ENCODE measurements around the gene CACNA2D3. TPM values are rescaled to one million over a fixed set of nuclear protein-coding genes. Genes with fewer than 3 reads are reported as not detected.

Gene CACNA2D3
- total and polyA plus RNA-seq, 7 experiments from 2014 or later = 0.27 to 4.1 TPM; not detected in 5

DNA sequence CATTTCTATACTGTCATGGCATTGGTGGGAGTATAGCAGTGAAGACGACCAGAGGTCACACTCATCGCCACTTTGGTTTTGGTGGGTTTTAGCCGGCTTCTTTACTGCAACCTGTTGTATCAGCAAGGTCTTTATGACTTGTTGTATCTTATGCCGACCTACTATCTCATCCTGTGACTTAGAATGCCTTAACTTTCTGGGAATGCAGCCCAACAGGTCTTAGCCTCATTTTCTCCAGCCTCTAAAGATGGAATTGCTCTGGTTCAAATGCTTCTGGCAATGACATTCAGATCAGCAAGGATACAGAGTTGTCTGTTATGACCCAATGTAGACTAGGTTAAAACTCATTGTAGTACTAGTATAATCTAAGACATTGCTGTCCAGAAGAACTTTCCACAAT is 860.5 kb downstream of the CACNA2D3 start:
- no peak for ATAC-seq
- POLR2A ChIA-PET = no interaction called here
- no peaks in the 10 kb centered on the region for H3K9me3 ChIP-seq (ENCODE audit: control insufficient read depth in 2 of 3, low read length in 3 of 3)
- H3K4me3 Mint-ChIP-seq = no peak overlapping the region
- H3K27me3 Mint-ChIP-seq = peaks cover 0 to 13% (median 0%) of the 10 kb centered on the region in 5 donors
- CTCF ChIA-PET = no interaction called here
- H3K4me1 Mint-ChIP-seq = no peaks in the 10 kb centered on the region
- peaks cover 0 to 23% (median 6%) of the 10 kb centered on the region in 11 donors for H3K9me3 Mint-ChIP-seq
- peaks cover 0 to 2% of the 10 kb centered on the region in 2 donors for H3K27me3 ChIP-seq (ENCODE audit: control insufficient read depth in 2 of 2, insufficient read depth in 2 of 2, low read length in 2 of 2)
- H3K27ac Mint-ChIP-seq = no peak overlapping the region
- H3K36me3 ChIP-seq (ENCODE audit: control insufficient read depth in 2 of 3, insufficient read depth in 3 of 3, low read length in 3 of 3) = no peaks in the 10 kb centered on the region
- H3K27ac ChIP-seq (ENCODE audit: low read depth, low read length) = no peak overlapping the region
- no peak overlapping the region for H3K4me3 ChIP-seq (ENCODE audit: low read length)
- H3K36me3 Mint-ChIP-seq = no peaks in the 10 kb centered on the region
- no peaks in the 10 kb centered on the region for H3K4me1 ChIP-seq (ENCODE audit: control insufficient read depth in 2 of 2, insufficient read depth in 2 of 2, low read length in 2 of 2)
- intact Hi-C loops (cut with micrococcal nuclease) = no loop called here
- DNase-seq = no peak

DNA sequence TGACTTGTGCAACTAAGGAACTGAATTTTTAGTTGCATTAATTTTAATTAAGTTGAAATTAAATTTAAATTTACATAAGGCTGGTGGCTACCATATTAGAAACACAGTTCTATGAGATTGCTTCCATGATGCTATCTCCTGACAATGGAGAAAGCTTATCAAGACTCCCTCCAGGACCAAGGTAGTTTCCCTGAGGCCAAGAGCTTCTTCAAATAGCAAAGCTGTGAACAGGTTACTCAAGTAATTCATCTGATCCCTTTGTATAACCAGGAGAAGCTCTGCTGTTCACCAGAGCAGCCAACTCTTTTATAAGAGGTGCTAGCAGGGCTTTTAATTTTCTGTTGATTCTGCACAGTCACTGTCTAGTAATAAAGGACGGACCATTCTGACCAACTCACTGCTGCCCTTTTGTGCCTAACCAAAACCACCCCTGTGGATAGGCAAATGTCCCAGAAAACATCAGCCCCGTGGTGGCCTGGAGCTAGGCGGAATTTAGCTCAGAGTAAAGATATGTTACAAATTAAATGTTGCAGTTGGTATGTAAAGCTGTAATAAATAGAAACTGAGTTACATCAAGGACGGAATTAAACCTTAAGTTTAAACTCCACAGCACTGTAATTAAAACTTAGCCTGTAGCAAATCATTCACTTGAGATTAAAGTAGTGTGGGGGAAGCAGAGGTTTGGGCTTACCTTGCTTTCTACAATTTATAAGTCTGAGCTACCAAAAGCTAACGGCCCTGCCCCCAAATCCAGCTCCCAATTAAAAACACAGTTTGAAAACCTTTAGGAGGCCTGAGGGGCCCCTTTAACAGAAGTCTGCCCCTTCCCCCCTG is 861.1 kb downstream of the CACNA2D3 start:
- Mint-ChIP-seq H3K27ac (no peak overlapping the region), H3K36me3 (no peaks in the 10 kb centered on the region), H3K4me3 (no peak overlapping the region), H3K9me3 (peaks cover 0 to 17% (median 5%) of the 10 kb centered on the region in 11 donors), H3K4me1 (no peaks in the 10 kb centered on the region), H3K27me3 (peaks cover 0 to 13% (median 0%) of the 10 kb centered on the region in 5 donors)
- H3K36me3 ChIP-seq (ENCODE audit: control insufficient read depth in 2 of 3, insufficient read depth in 3 of 3, low read length in 3 of 3) = no peaks in the 10 kb centered on the region
- H3K27ac ChIP-seq (ENCODE audit: low read depth, low read length) = no peak overlapping the region
- ATAC-seq (no peak), DNase-seq (no peak)
- H3K4me3 ChIP-seq (ENCODE audit: low read length) = no peak overlapping the region
- CTCF ChIA-PET = no interaction called here
- POLR2A ChIA-PET = no interaction called here
- no peaks in the 10 kb centered on the region for H3K9me3 ChIP-seq (ENCODE audit: control insufficient read depth in 2 of 3, low read length in 3 of 3)
- intact Hi-C loops (cut with micrococcal nuclease) = no loop called here
- peaks cover 0 to 1% of the 10 kb centered on the region in 2 donors for H3K27me3 ChIP-seq (ENCODE audit: control insufficient read depth in 2 of 2, insufficient read depth in 2 of 2, low read length in 2 of 2)
- H3K4me1 ChIP-seq (ENCODE audit: control insufficient read depth in 2 of 2, insufficient read depth in 2 of 2, low read length in 2 of 2) = no peaks in the 10 kb centered on the region

DNA sequence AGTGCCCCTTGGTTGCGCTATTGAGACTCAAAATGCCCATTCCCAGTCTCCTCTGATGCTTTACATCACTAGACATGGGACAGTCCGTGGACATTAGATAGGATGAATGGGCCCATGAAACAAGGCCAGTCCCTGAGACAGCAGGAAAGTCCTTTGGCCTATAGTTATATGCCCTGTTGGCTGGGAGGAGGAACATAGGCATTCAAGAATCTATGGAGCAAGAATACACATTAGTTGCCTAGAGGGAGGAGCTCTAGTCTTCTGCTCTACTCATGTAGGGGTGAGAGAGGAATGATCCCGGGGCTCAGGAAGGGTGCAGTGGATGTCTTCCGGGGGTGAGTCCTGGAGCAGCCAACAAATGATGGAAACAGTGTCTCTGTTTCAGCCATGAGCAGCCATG is 863.5 kb downstream of the CACNA2D3 start:
- ChIA-PET POLR2A (no interaction called here), CTCF (no interaction called here)
- no peak overlapping the region for H3K27ac Mint-ChIP-seq
- H3K36me3 Mint-ChIP-seq = no peaks in the 10 kb centered on the region
- H3K27me3 Mint-ChIP-seq = peaks cover 0 to 13% (median 0%) of the 10 kb centered on the region in 5 donors
- intact Hi-C loops (cut with micrococcal nuclease) = no loop called here
- H3K9me3 ChIP-seq (ENCODE audit: control insufficient read depth in 2 of 3, low read length in 3 of 3) = no peaks in the 10 kb centered on the region
- no peaks in the 10 kb centered on the region for H3K4me1 Mint-ChIP-seq
- DNase-seq (no peak), ATAC-seq (no peak)
- peaks cover 0 to 14% (median 5%) of the 10 kb centered on the region in 11 donors for H3K9me3 Mint-ChIP-seq
- no peak overlapping the region for H3K27ac ChIP-seq (ENCODE audit: low read depth, low read length)
- no peaks in the 10 kb centered on the region for H3K27me3 ChIP-seq (ENCODE audit: control insufficient read depth in 2 of 2, insufficient read depth in 2 of 2, low read length in 2 of 2)
- H3K4me1 ChIP-seq (ENCODE audit: control insufficient read depth in 2 of 2, insufficient read depth in 2 of 2, low read length in 2 of 2) = no peaks in the 10 kb centered on the region
- H3K4me3 ChIP-seq (ENCODE audit: low read length) = no peak overlapping the region
- no peak overlapping the region for H3K4me3 Mint-ChIP-seq
- H3K36me3 ChIP-seq (ENCODE audit: control insufficient read depth in 2 of 3, insufficient read depth in 3 of 3, low read length in 3 of 3) = no peaks in the 10 kb centered on the region

DNA sequence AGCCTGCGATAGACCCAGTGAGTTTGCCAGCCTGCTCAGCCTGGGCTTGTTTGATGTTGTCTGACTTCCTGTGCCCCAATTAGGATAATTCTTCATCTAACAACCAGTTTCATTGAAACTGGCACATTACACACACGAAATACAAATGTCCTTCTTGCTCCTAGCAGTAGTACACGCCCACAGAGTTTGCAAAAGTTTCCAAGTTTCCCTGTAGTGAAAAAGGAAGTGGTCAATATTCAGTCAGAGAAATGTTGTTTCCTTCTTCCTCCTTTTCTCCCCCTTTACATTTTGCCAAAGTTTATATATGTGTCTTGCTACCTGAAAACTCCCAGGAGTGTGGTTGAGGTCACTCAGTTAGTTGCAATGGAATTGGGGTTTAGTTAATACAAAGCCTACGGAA is 863.9 kb downstream of the CACNA2D3 start:
- intact Hi-C loops (cut with micrococcal nuclease) = no loop called here
- POLR2A ChIA-PET = no interaction called here
- Histone ChIP-seq H3K9me3 (ENCODE audit: control insufficient read depth in 2 of 3, low read length in 3 of 3) (no peaks in the 10 kb centered on the region), H3K36me3 (ENCODE audit: control insufficient read depth in 2 of 3, insufficient read depth in 3 of 3, low read length in 3 of 3) (no peaks in the 10 kb centered on the region), H3K27ac (ENCODE audit: low read depth, low read length) (no peak overlapping the region), H3K4me3 (ENCODE audit: low read length) (no peak overlapping the region), H3K4me1 (ENCODE audit: control insufficient read depth in 2 of 2, insufficient read depth in 2 of 2, low read length in 2 of 2) (no peaks in the 10 kb centered on the region), H3K27me3 (ENCODE audit: control insufficient read depth in 2 of 2, insufficient read depth in 2 of 2, low read length in 2 of 2) (no peaks in the 10 kb centered on the region)
- H3K27me3 Mint-ChIP-seq = peaks cover 0 to 13% (median 0%) of the 10 kb centered on the region in 5 donors
- no peaks in the 10 kb centered on the region for H3K36me3 Mint-ChIP-seq
- H3K4me1 Mint-ChIP-seq = no peaks in the 10 kb centered on the region
- H3K27ac Mint-ChIP-seq = no peak overlapping the region
- CTCF ChIA-PET = no interaction called here
- DNase-seq = no peak
- peak; percentile 46 for ATAC-seq
- H3K4me3 Mint-ChIP-seq = no peak overlapping the region
- peaks cover 0 to 10% (median 4%) of the 10 kb centered on the region in 11 donors for H3K9me3 Mint-ChIP-seq

DNA sequence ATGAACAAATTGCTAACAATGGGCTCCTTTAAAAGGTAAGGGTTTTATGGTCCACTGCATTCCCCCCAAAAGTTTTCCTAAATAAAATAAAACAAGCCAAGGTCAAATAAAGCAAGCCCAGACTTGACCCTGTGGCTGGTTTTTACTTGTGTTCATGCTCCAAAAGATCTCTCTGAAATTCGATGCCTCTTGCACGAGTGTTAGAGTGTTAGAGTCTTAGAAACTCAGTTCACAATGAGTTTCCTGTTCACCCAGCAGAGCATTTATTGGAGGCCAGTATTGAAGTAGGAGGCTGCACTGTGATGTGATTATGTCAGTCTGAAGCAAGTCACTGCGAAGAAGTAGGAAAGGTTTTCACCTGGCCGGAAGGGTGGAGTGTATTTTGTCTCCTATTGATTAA is 865.4 kb downstream of the CACNA2D3 start:
- no peak overlapping the region for H3K27ac Mint-ChIP-seq
- no peaks in the 10 kb centered on the region for H3K4me1 Mint-ChIP-seq
- intact Hi-C loops (cut with micrococcal nuclease) = no loop called here
- peaks cover 0 to 8% (median 4%) of the 10 kb centered on the region in 11 donors for H3K9me3 Mint-ChIP-seq
- peaks cover 0 to 13% (median 0%) of the 10 kb centered on the region in 5 donors for H3K27me3 Mint-ChIP-seq
- Histone ChIP-seq H3K4me3 (ENCODE audit: low read length) (no peak overlapping the region), H3K9me3 (ENCODE audit: control insufficient read depth in 2 of 3, low read length in 3 of 3) (no peaks in the 10 kb centered on the region), H3K36me3 (ENCODE audit: control insufficient read depth in 2 of 3, insufficient read depth in 3 of 3, low read length in 3 of 3) (no peaks in the 10 kb centered on the region), H3K4me1 (ENCODE audit: control insufficient read depth in 2 of 2, insufficient read depth in 2 of 2, low read length in 2 of 2) (no peaks in the 10 kb centered on the region), H3K27me3 (ENCODE audit: control insufficient read depth in 2 of 2, insufficient read depth in 2 of 2, low read length in 2 of 2) (no peaks in the 10 kb centered on the region), H3K27ac (ENCODE audit: low read depth, low read length) (no peak overlapping the region)
- no peak overlapping the region for H3K4me3 Mint-ChIP-seq
- ChIA-PET POLR2A (no interaction called here), CTCF (no interaction called here)
- H3K36me3 Mint-ChIP-seq = no peaks in the 10 kb centered on the region
- ATAC-seq = no peak
- no peak for DNase-seq

DNA sequence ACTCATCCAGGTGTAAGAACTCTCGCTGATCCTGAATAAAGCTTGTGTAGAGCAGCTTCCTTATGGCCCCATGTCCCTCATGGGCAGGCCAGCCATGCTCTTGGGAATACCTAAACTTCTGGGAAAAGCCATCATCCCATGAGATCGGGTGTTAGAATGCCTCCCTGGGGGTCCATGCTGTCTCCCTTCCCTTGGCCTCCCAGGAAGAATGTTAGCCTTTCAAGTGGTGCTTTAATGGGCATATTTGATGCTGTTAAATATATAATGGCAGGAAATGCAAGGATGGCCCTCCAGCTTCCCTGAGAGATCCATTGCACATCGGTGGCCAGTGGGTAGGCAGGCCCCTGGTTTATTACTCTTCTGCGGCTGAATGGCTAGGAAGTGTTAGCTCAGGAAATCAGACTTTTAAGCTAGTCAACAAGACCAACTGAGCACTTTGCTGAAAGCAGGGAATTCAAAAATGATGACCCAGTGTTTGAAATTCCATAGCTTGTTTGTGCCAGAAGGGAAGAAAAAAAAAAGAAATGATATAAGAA is 866.0 kb downstream of the CACNA2D3 start:
- Mint-ChIP-seq H3K4me1 (no peaks in the 10 kb centered on the region), H3K27ac (no peak overlapping the region), H3K4me3 (no peak overlapping the region), H3K27me3 (peaks cover 0 to 13% (median 0%) of the 10 kb centered on the region in 5 donors), H3K9me3 (peaks cover 0 to 8% (median 4%) of the 10 kb centered on the region in 11 donors), H3K36me3 (no peaks in the 10 kb centered on the region)
- DNase-seq (no peak), ATAC-seq (no peak)
- Histone ChIP-seq H3K9me3 (ENCODE audit: control insufficient read depth in 2 of 3, low read length in 3 of 3) (no peaks in the 10 kb centered on the region), H3K36me3 (ENCODE audit: control insufficient read depth in 2 of 3, insufficient read depth in 3 of 3, low read length in 3 of 3) (no peaks in the 10 kb centered on the region), H3K4me1 (ENCODE audit: control insufficient read depth in 2 of 2, insufficient read depth in 2 of 2, low read length in 2 of 2) (no peaks in the 10 kb centered on the region), H3K27me3 (ENCODE audit: control insufficient read depth in 2 of 2, insufficient read depth in 2 of 2, low read length in 2 of 2) (no peaks in the 10 kb centered on the region), H3K27ac (ENCODE audit: low read depth, low read length) (no peak overlapping the region), H3K4me3 (ENCODE audit: low read length) (no peak overlapping the region)
- intact Hi-C loops (cut with micrococcal nuclease) = no loop called here
- ChIA-PET CTCF (no interaction called here), POLR2A (no interaction called here)
